ENCODE measurements around the gene RASSF4.

The RASSF4 gene

DNA sequence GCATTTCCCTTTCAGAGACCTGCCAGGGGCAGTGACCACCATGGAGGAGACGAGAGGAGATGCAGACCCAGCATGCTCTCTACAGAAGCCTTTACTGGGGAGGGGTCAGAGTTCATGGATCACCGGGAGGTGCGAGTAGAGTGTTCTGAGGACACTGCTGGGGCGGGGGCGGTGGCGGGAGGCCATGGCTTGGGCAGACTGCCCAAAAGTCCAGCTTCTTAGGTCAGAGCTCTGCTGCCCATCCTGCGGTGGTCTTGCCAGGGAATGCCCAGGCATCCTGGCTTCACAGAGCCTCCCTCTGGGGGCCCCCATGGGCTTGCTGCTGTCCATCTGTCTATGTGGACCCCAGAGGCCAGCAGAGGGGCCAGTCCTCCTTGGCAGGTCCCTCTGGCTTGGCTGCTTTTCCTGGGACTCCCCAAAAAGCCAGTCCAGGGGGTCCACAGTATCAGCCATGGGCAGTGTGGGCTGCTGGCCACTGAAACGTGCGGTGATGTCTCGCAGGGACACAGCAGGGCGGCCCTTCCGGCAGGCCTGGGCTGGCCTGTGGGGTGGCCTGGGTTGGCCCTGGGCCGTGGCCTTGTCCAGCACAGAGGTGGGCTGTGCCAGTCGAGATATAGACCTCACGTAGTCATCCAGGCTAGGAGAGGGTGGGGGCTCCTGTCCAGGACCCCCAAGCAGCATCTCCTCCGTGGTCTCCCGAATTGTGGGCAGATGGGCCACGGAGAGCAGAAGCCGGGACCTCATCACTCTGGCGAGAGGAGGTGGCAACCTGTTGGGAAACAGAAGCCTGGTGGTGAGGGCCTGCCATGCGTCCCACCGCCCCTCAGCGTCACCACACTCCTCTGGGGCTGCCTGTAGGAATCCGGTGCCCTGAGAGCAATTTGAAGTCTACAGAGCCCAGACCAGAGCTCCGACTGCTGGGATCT lies 17.9 kb downstream of the RASSF4 start:
- DNase-seq, result no peak

DNA sequence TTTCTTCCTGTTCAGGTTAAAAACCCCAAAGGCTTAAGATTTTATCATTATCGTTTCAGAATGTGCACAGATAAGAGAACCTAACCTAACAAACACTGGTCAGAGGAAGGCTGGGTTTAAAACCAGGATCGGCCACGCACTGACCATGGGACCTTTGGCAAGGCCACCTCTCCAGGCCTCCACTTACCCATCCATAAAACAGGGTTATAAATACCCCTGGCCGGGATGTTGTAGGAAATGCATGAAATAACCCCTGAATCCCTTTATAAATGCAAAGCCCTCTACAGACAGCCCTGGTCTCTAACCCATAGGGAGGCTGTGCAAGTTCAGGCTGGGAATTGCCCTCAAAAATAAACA lies 18.6 kb downstream of the RASSF4 start:
- DNase-seq, result no peak

GRCh38 chr10:44978570-44979280 lies 19.1 kb downstream of the RASSF4 start, which contains the start of gene DEPP1:
TSS of gene DEPP1 (minus strand) at chr10:44978809. CDS start at chr10:44978030, 779 bp downstream.
- DNase-seq, result peak; percentile 76 to 81

GRCh38 chr10:44979281-44980191 lies 19.9 kb downstream of the RASSF4 start:
- DNase-seq, result no peak

DNA sequence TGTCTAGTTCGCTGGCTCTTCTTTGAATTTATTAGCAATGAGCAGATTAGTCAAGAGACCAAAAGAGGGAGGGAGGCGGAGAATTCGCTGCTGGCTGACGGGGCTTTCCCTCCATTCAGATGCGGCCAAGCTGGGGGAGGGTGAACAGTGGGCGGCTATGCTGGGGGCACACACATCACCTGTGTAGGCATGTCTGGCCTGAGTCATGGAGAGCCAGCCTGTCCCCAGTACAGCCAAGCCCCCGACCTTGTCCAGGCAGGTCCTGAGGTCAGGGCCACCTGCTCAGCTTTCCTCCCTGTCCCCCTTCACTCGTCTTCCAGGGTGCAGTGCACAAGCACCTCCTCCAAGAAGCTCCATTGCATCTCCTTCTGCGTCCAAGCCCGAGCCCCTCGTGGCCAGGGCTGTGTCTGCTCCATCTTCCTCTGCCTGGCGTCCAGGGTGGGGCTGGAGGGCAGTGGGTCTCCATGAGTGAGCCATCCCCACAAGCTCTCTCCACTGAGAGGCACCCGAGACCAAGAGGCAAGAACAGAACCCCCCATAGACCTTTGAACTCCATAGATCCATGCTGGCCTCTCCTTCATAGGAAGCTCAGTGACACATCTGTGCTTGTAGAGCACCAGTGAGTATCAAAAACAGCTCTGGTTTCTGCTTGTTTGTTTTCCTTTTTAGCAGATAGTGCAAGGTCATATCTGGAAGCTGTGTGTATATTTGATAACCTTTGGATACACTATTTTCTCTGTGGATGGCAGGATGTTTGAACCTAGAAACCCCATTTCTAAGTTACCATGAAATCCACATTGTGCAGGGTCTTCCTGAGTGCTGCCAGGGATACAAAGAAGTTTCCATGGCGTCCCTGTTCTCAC lies 20.9 kb downstream of the RASSF4 start:
- no peak for DNase-seq

DNA sequence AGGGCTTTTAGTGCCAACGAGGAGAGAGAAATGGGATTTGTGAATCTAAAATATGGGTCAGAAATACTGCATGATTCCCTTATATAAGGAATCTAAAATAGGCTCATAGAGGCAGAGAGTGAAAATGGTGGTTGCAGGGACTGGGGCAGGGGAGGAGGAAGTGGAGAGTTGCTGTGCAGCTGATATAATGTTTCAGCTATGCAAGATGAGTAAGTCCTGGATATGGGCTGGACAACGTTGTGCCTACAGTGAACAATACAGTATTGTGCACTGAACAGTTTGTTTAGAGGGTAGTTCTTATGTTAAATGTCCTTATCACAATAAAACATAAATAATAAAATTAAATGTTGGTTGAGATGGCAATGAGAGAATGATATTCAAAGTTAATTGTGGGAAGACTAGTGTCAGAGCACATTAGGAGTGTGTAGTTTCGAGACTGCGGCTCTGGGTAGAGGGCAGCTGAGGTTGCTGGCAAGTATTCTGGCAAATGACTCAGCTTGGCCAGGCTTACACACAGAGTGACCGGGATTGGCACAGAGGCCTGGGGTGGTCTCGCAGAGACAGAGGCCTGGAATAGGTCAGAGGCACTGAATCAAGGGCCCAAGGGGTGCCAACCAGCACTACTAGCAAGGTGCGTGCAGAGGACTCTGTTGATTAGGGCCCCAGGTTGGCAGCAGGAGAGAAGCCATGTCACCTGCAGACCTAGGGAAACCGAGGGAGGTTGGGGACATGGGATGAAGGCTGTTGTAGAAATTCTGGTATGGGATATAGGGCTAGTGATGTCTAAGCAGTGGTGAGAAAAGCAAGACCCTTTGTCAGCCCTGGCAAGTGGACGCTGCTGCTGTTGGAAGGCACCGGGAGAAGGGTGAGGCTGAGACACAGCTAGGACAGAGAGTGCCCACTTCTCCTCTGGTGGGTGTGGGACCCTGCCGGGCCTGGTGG lies 21.8 kb downstream of the RASSF4 start:
- no peak for DNase-seq

- DNase-seq, result no peak
These were observed 22.5 kb downstream of the RASSF4 start for GRCh38 chr10:44982114-44982460.

- no peak for DNase-seq
These were observed 22.9 kb downstream of the RASSF4 start for GRCh38 chr10:44982496-44982895.

DNA sequence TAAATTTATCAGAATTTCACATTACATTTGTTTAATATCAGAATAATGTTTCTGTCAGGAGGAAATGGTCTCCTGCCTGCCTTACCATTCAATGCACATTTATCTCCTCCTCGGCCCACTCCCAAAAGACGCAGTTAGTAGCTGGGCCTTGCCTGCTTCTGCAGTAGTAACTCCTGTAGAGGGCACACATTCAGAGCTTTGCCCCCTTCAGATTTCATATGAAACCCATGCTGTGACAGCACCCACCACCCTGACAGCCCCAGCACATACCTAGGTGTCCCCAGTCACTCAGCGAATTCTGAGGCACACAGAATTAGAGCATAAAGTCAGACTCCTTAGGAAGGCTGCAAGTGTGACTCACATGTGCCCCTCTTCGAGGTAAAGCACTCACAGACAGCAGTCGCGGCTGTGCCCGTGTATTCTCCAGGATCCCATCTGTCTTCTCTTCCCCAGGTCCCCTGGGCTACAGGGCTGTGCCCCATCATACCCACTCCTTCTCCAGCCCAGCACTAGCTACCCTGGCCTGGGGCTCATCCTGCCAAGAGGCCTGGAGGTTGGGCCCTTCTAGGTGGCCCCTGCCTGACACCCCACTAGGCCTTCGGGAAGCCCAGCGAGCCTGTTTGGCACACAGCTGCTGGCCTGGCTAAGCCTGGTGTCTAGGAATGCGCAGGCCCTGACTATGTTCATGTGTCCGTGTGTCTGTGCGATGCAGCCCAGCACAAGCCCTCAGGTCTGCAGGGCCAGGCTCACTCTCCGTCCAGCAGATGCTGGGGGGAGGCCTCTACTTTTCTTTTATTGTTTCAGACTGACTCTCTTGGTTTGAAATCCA lies 23.7 kb downstream of the RASSF4 start:
- DNase-seq, result no peak

- no peak for DNase-seq
These were observed 24.3 kb downstream of the RASSF4 start for GRCh38 chr10:44983895-44984278.

GRCh38 chr10:44984671-44985101 lies 25.1 kb downstream of the RASSF4 start:
- no peak for DNase-seq

GRCh38 chr10:44985175-44985681 lies 25.6 kb downstream of the RASSF4 start:
- DNase-seq, result no peak

DNA sequence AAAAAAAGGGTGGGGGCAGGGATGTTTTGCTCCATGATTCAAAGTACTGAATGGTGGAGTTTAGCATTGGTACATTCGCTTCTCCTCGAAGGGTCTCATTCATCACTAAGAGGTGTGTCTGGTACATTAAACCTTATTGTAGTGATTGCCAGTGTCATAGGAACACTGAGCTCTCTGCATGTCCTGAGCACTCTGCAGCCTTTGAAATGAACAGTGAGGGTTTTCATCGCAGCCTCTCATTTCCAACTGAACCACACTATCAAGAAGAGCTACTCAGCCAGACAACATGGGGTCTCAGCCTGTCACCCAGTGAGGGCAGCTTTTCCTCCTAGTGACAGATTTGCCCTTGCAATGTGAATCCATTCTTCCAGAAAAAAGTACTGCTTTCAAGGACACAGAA lies 26.6 kb downstream of the RASSF4 start:
- DNase-seq, result no peak

DNA sequence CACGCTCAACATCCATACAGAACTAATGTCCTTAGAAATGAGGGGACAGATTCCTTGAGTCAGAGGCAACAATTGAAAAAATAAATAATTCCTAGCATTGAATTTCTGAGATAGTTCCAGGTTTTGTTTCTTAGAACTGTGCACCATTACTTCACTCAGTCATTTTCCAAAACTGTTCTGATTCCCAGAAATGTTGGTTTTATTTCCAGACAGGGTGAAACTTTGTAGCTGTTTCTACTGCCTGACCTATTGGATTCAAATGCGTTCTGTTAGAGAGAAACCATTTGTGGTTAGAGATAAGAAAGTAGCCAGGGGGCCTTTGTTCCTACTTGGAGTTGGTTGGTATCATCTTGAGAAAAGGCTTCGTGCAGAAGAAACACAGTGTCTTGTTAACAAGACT lies 27.1 kb downstream of the RASSF4 start:
- DNase-seq, result no peak

- DNase-seq, result no peak
These were observed 29.5 kb downstream of the RASSF4 start for GRCh38 chr10:44988957-44989585.

DNA sequence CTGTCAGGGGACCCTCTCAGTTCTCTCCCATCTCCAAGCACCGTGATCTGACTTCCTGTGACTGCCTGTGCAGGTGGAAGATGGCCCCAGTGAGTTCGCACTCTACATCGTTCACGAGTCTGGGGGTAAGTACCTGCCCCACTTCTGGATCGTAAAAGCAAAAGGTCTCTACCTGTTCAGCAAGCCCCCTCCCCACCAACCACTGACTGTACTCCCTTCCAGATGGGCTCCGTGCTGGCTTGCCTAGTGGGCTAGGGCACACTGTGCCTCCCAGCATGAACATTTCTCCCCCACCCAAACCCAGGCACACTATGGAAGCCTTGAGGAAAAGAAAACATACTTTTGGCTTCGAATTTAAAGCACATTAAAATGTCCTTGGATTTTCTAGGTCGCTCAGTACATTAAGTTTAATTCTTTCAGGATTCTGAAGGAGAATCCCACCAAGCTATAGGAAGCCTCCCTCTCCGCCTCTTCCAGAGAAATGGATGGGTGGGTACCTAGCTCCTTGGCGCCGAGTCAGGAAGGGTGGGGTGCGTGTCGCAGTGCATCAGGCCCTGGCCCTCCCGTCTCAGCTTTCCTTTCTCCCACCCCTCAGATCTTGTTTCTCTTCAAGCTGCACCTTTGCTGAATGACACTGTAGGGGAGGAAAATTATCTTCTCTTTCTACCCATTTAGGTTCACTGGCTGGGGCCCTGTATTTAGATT lies 30.1 kb downstream of the RASSF4 start:
- no peak for DNase-seq

- DNase-seq, result no peak
These were observed 30.7 kb downstream of the RASSF4 start for GRCh38 chr10:44990302-44990655.

DNA sequence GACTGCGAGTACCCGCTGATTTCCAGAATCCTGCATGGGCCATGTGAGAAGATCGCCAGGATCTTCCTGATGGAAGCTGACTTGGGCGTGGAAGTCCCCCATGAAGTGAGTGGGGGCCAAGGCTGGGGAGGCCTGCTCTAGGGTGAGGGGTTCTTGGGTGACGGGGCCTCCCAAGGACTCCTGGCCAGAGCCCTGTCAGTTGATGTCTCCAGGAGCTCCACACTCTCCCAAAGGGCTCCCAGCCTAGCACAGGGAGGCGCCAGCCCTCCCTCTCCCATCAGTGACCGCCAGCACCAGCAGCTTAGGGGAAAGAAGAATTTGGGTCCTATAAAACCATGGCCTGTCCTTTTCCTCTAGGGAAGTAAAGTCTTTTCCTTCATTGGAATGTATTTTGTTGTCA lies 31.4 kb downstream of the RASSF4 start:
- no peak for DNase-seq

DNA sequence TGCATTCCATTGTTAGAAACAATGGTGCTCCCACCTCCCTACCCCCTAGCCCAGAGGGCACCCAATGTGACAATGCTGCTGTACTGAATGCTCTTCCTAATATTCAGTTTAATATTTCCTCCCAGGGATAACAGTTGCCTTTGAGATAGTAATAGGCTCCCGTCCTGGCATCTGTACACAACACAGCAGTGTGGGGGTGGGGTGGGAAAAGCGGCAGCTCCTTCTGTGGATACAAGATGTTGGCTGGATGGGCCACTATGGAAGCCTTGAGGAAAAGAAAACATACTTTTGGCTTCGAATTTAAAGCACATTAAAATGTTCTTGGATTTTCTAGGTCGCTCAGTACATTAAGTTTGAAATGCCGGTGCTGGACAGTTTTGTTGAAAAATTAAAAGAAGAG lies 32.0 kb downstream of the RASSF4 start:
- no peak for DNase-seq

All from NCI-H187 (cell line).